Gastroesophageal sphincter (tissue), 4 donors: Measurements from ENCODE around the gene PPARA. TPM values are rescaled to one million over a fixed set of nuclear protein-coding genes. Genes with fewer than 3 reads are reported as not detected.

Experiments
- ATAC-seq: fragments of 150-250 bp; one replicate; pipeline ENCODE4 v1.9.1; 2016; ENCODE audit warnings: mild to moderate bottlenecking, moderate library complexity
- H3K27ac ChIP-seq, 4 donors: fragments of 200-600 bp; sonication (generic) in 3 of 4; 1 replicate in 3 of 4; 2 replicates in 1 of 4; pipeline ENCODE4 v1.5.1; 2016 to 2019
- H3K27me3 ChIP-seq: fragments of 200-600 bp; sonication (generic); one replicate; pipeline ENCODE4 v1.5.1; 2019
- H3K36me3 ChIP-seq, 2 donors: fragments of 200-600 bp; sonication (generic); one replicate each; pipeline ENCODE4 v1.5.1; 2019; ENCODE audit warnings: control low read depth in 1 of 2
- H3K4me1 ChIP-seq, 3 donors: fragments of 200-600 bp; sonication (generic); 1 replicate in 2 of 3; 2 replicates in 1 of 3; pipeline ENCODE4 v1.5.1; 2016 to 2019; ENCODE audit warnings: control low read depth in 2 of 3
- H3K4me3 ChIP-seq, 2 donors: fragments of 200-600 bp; sonication (generic); one replicate each; pipeline ENCODE4 v1.5.1; 2019; ENCODE audit warnings: mild to moderate bottlenecking in 1 of 2, moderate library complexity in 1 of 2
- H3K9me3 ChIP-seq, 3 donors: fragments of 200-600 bp; sonication (generic); one replicate each; pipeline ENCODE4 v1.5.1; 2017 to 2019; ENCODE audit warnings: control low read depth in 2 of 3
- CTCF ChIP-seq, 4 experiments: fragments of 200-600 bp in 2 of 4; fragments of 450-650 bp in 2 of 4; sonication (generic) in 1 of 4; IDR thresholded peaks; one replicate each; pipeline ENCODE4 v1.5.1; 2017 to 2019; ENCODE audit warnings: antibody characterized with exemption in 4 of 4, mild to moderate bottlenecking in 2 of 4, moderate library complexity in 2 of 4
- EP300 ChIP-seq: sonication (generic); formaldehyde crosslinking; IDR thresholded peaks from one replicate; pipeline ENCODE4 v1.6.1; 2017; ENCODE audit warnings: antibody characterized with exemption, mild to moderate bottlenecking
- POLR2A ChIP-seq, 2 donors: fragments of 450-650 bp; IDR thresholded peaks; one replicate each; pipeline ENCODE4 v1.6.1; 2017; ENCODE audit warnings: antibody characterized with exemption in 2 of 2, mild to moderate bottlenecking in 2 of 2, moderate library complexity in 1 of 2
- POLR2AphosphoS5 ChIP-seq: sonication (generic); formaldehyde crosslinking; IDR thresholded peaks from one replicate; pipeline ENCODE4 v1.6.1; 2017; ENCODE audit warnings: antibody characterized with exemption
- WGBS, 2 donors: methylation state at CpG; one replicate each; pipeline ENCODE4 v1.1.5; 2018; ENCODE audit warnings: low coverage in 1 of 2; 5-methylcytosine and 5-hydroxymethylcytosine counted together
- total RNA-seq, 4 donors: library from RNA; depleted of rRNA; stranded (reverse); fragments of >200 nt; gene quantifications; one replicate each; pipeline ENCODE4 v1.1.0, GENCODE V29; 2016

The PPARA gene
- total RNA-seq, 4 donors from 2014 or later, result 19.5 to 28.5 (median 26.9) TPM

GRCh38 chr22:46272196-46272595 lies 121.9 kb downstream of the PPARA start:
- no peak for ATAC-seq
- Histone ChIP-seq H3K27ac (no peak overlapping the region), H3K4me3 (no peak overlapping the region), H3K27me3 (no peaks in the 10 kb centered on the region), H3K4me1 (peaks cover 0 to 28% (median 7%) of the 10 kb centered on the region in 3 donors), H3K36me3 (peaks cover 0 to 73% of the 10 kb centered on the region in 2 donors), H3K9me3 (peaks cover 0 to 5% (median 0%) of the 10 kb centered on the region in 3 donors)
- WGBS, 2 donors, result 90 to 100% methylated on average over 2 to 3 of the region's 8 CpGs
- TF ChIP-seq POLR2A (IDR thresholded peaks at IDR 0.05) (no peak), POLR2AphosphoS5 (no peak), CTCF (IDR thresholded peaks at IDR 0.05) (no peak), EP300 (no peak)

- Histone ChIP-seq H3K9me3 (peaks cover 0 to 5% (median 0%) of the 10 kb centered on the region in 3 donors), H3K4me3 (no peak overlapping the region), H3K4me1 (peaks cover 0 to 24% (median 7%) of the 10 kb centered on the region in 3 donors), H3K36me3 (peaks cover 0 to 80% of the 10 kb centered on the region in 2 donors), H3K27me3 (no peaks in the 10 kb centered on the region), H3K27ac (no peak overlapping the region)
- no peak for ATAC-seq
- no peak for TF ChIP-seq CTCF (IDR thresholded peaks at IDR 0.05)
- TF ChIP-seq EP300, result no peak
- WGBS, 2 donors, result 83 to 96% methylated on average over 4 to 5 of the region's 12 CpGs
Measured at GRCh38 chr22:46272762-46273431, 122.6 kb downstream of the PPARA start.

DNA sequence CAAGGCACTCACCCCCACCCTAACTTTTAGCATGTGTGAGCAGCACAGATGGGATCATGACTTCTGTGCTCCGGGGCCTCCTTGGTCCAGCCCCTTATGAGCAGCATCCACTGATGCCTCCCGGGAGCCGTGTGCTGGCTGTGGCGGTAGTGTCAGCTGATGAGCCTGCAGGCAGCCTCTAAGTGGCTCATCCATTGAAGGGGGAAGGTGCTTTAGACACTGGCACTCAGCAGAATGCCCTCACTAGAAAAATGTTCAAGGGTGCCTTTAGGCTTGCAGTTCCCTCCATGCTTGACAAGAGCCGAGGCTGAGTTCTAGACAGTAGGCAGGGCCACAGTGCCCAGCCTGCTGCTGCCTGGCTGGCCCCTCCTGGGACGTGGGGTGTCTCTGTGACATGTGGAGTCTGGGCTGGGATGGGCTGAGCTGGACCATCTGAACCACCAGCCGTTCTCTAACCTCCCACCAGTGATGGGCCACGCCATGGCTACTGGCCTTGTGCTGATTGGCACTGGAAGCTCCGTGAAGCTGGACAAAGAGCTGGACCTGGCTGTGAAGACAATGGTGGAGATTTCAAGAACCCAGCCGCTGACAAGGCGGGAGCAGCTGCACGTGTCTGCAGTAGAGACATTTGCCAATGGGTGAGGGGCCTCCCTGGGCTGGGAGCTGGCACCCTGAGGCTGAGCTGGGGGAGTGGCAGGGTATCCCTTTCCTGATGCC lies 123.3 kb downstream of the PPARA start:
- no peak for TF ChIP-seq EP300
- TF ChIP-seq CTCF (IDR thresholded peaks at IDR 0.05), result no peak
- no peak for TF ChIP-seq POLR2A (IDR thresholded peaks at IDR 0.05)
- TF ChIP-seq POLR2AphosphoS5, result no peak
- no peak overlapping the region for H3K4me3 ChIP-seq
- H3K9me3 ChIP-seq, result peaks cover 0 to 5% (median 0%) of the 10 kb centered on the region in 3 donors
- 100% methylated on average over 1 of the region's 12 CpGs; no CpG with 5 or more reads in 1 of the 2 donors for WGBS, 2 donors
- H3K27ac ChIP-seq, result no peak overlapping the region
- H3K36me3 ChIP-seq, result peaks cover 0 to 87% of the 10 kb centered on the region in 2 donors
- no peaks in the 10 kb centered on the region for H3K27me3 ChIP-seq
- ATAC-seq, result no peak
- H3K4me1 ChIP-seq, result peaks cover 0 to 19% (median 7%) of the 10 kb centered on the region in 3 donors

GRCh38 chr22:46274381-46274780 lies 124.1 kb downstream of the PPARA start:
- ATAC-seq, result no peak
- Histone ChIP-seq H3K4me3 (no peak overlapping the region), H3K36me3 (peaks cover 0 to 93% of the 10 kb centered on the region in 2 donors), H3K9me3 (peaks cover 0 to 5% (median 0%) of the 10 kb centered on the region in 3 donors), H3K27me3 (no peaks in the 10 kb centered on the region), H3K27ac (no peak overlapping the region), H3K4me1 (peaks cover 0 to 11% (median under 1%) of the 10 kb centered on the region in 3 donors)
- TF ChIP-seq POLR2AphosphoS5 (no peak), EP300 (no peak), POLR2A (IDR thresholded peaks at IDR 0.05) (no peak), CTCF (IDR thresholded peaks at IDR 0.05) (no peak)
- 96 to 98% methylated on average over 5 to 7 of the region's 8 CpGs for WGBS, 2 donors
